ENCODE data around the gene STAC2.

Gene STAC2

DNA sequence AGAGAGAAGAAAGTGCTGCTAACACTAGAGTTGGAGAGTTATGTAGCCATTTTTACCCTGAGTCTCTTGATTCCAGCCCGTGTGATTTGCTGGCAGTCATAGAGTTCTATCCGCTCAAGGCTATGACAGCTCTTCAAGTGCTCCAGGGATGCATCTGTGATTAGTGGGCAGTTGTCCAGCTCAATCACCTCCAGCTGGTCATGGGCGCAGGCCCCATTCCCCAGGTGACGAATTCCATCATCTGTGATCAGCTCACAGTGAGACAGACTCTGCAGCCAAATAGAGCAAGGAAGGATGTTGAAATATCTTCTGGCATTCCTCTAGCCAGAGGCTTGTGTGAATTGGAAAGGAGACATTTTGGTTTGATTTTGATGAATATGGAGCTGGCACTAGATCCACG lies 38.4 kb upstream of the STAC2 start:
- Histone ChIP-seq H2AFZ (ENCODE audit: low read depth, low read length, severe bottlenecking) (no peak overlapping the region), H3K79me2 (ENCODE audit: insufficient read depth, low read length) (no peaks in the 10 kb centered on the region), H3K9ac (ENCODE audit: low read length) (no peak overlapping the region), H3K27me3 (ENCODE audit: low read length) (no peaks in the 10 kb centered on the region), H3K4me3 (ENCODE audit: insufficient read depth, low read length, poor library complexity, severe bottlenecking) (no peak overlapping the region), H3K4me2 (ENCODE audit: low read depth, low read length, poor library complexity, severe bottlenecking) (no peak overlapping the region), H3K9me3 (ENCODE audit: insufficient read depth, low read length) (no peaks in the 10 kb centered on the region), H3F3A (ENCODE audit: insufficient read depth) (no peaks in the 10 kb centered on the region), H3K27ac (ENCODE audit: low read depth, low read length) (no peak overlapping the region), H3K36me3 (ENCODE audit: low read length) (no peaks in the 10 kb centered on the region), H3K9me2 (replicated peaks; ENCODE audit: insufficient read depth, low read length) (no peaks in the 10 kb centered on the region), H4K20me1 (ENCODE audit: low read depth, low read length) (no peaks in the 10 kb centered on the region)
- no peak for TF ChIP-seq EZH2phosphoT487 (conservative IDR thresholded peaks at IDR 0.05; ENCODE audit: low read length)
- TF ChIP-seq, protein P1, sequence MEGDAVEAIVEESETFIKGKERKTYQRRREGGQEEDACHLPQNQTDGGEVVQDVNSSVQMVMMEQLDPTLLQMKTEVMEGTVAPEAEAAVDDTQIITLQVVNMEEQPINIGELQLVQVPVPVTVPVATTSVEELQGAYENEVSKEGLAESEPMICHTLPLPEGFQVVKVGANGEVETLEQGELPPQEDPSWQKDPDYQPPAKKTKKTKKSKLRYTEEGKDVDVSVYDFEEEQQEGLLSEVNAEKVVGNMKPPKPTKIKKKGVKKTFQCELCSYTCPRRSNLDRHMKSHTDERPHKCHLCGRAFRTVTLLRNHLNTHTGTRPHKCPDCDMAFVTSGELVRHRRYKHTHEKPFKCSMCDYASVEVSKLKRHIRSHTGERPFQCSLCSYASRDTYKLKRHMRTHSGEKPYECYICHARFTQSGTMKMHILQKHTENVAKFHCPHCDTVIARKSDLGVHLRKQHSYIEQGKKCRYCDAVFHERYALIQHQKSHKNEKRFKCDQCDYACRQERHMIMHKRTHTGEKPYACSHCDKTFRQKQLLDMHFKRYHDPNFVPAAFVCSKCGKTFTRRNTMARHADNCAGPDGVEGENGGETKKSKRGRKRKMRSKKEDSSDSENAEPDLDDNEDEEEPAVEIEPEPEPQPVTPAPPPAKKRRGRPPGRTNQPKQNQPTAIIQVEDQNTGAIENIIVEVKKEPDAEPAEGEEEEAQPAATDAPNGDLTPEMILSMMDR (IDR thresholded peaks at IDR 0.05; ENCODE audit: insufficient read depth, low read length, poor library complexity, severe bottlenecking): no peak

- Histone ChIP-seq H3K79me2 (ENCODE audit: insufficient read depth, low read length) (no peaks in the 10 kb centered on the region), H3K27me3 (ENCODE audit: low read length) (no peaks in the 10 kb centered on the region), H2AFZ (ENCODE audit: low read depth, low read length, severe bottlenecking) (no peak overlapping the region), H3K4me2 (ENCODE audit: low read depth, low read length, poor library complexity, severe bottlenecking) (no peak overlapping the region), H3K4me3 (ENCODE audit: insufficient read depth, low read length, poor library complexity, severe bottlenecking) (no peak overlapping the region), H3K36me3 (ENCODE audit: low read length) (no peaks in the 10 kb centered on the region), H3F3A (ENCODE audit: insufficient read depth) (no peaks in the 10 kb centered on the region), H3K9ac (ENCODE audit: low read length) (no peak overlapping the region), H4K20me1 (ENCODE audit: low read depth, low read length) (no peaks in the 10 kb centered on the region), H3K27ac (ENCODE audit: low read depth, low read length) (no peak overlapping the region), H3K9me3 (ENCODE audit: insufficient read depth, low read length) (no peaks in the 10 kb centered on the region), H3K9me2 (replicated peaks; ENCODE audit: insufficient read depth, low read length) (no peaks in the 10 kb centered on the region)
- no peak for TF ChIP-seq EZH2phosphoT487 (conservative IDR thresholded peaks at IDR 0.05; ENCODE audit: low read length)
- TF ChIP-seq, protein P1 (IDR thresholded peaks at IDR 0.05; ENCODE audit: insufficient read depth, low read length, poor library complexity, severe bottlenecking): peak; percentile 44
Observed at GRCh38 chr17:39261286-39261685, 35.5 kb upstream of the STAC2 start.

GRCh38 chr17:39252788-39253460 lies 27.2 kb upstream of the STAC2 start:
- Histone ChIP-seq H4K20me1 (ENCODE audit: low read depth, low read length) (no peaks in the 10 kb centered on the region), H3K9me3 (ENCODE audit: insufficient read depth, low read length) (no peaks in the 10 kb centered on the region), H2AFZ (ENCODE audit: low read depth, low read length, severe bottlenecking) (no peak overlapping the region), H3K9me2 (replicated peaks; ENCODE audit: insufficient read depth, low read length) (no peaks in the 10 kb centered on the region), H3K9ac (ENCODE audit: low read length) (no peak overlapping the region), H3K27ac (ENCODE audit: low read depth, low read length) (no peak overlapping the region), H3K4me2 (ENCODE audit: low read depth, low read length, poor library complexity, severe bottlenecking) (no peak overlapping the region), H3K27me3 (ENCODE audit: low read length) (no peaks in the 10 kb centered on the region), H3K4me3 (ENCODE audit: insufficient read depth, low read length, poor library complexity, severe bottlenecking) (no peak overlapping the region), H3K36me3 (ENCODE audit: low read length) (no peaks in the 10 kb centered on the region), H3K79me2 (ENCODE audit: insufficient read depth, low read length) (no peaks in the 10 kb centered on the region), H3F3A (ENCODE audit: insufficient read depth) (no peaks in the 10 kb centered on the region)
- TF ChIP-seq, protein P1 (IDR thresholded peaks at IDR 0.05; ENCODE audit: insufficient read depth, low read length, poor library complexity, severe bottlenecking): no peak
- no peak for TF ChIP-seq EZH2phosphoT487 (conservative IDR thresholded peaks at IDR 0.05; ENCODE audit: low read length)
